Progenitor cell of endocrine pancreas (in vitro differentiated cells): ENCODE measurements around the gene DAB1. TPM values are rescaled to one million over a fixed set of nuclear protein-coding genes. Genes with fewer than 3 reads are reported as not detected.

Source experiments
- DNase-seq: peaks from one replicate; pipeline ENCODE4 v3.0.0; 2021; ENCODE audit warnings: low spot score; ENCODE audit not compliant: unreplicated experiment
- H3K27ac Mint-ChIP-seq: 2 replicates; pipeline ENCODE4 v1.8.0; 2021; ENCODE audit warnings: mild to moderate bottlenecking, moderate library complexity, mixed read lengths
- H3K27me3 Mint-ChIP-seq: 2 replicates; pipeline ENCODE4 v1.8.0; 2021; ENCODE audit warnings: mixed read lengths
- H3K36me3 Mint-ChIP-seq: 2 replicates; pipeline ENCODE4 v1.8.0; 2022; ENCODE audit warnings: mixed read lengths; ENCODE audit not compliant: insufficient read depth
- H3K4me1 Mint-ChIP-seq: 2 replicates; pipeline ENCODE4 v1.8.0; 2021; ENCODE audit warnings: low read depth, mixed read lengths
- H3K4me3 Mint-ChIP-seq: 2 replicates; pipeline ENCODE4 v1.8.0; 2021; ENCODE audit warnings: low read depth, mild to moderate bottlenecking, moderate library complexity, mixed read lengths
- H3K9me3 Mint-ChIP-seq: 2 replicates; pipeline ENCODE4 v1.8.0; 2021; ENCODE audit warnings: low read depth, mixed read lengths
- CTCF ChIP-seq: fragments of 200-600 bp; sonication (generic); IDR thresholded peaks from one replicate; pipeline ENCODE4 v1.5.0; 2021; ENCODE audit warnings: antibody characterized with exemption, mild to moderate bottlenecking; ENCODE audit not compliant: unreplicated experiment
- total RNA-seq: library from RNA; stranded (reverse); gene quantifications from 2 replicates; pipeline ENCODE4 v1.2.1, GENCODE V29; 2021

DAB1 gene
- total RNA-seq, 1 donor from 2014 or later: 4.8 TPM

GRCh38 chr1:57082711-57083439 lies 341.0 kb downstream of the DAB1 start:
- no peak overlapping the region for H3K4me3 Mint-ChIP-seq
- no peaks in the 10 kb centered on the region for H3K36me3 Mint-ChIP-seq
- peaks cover 5% of the 10 kb centered on the region for H3K4me1 Mint-ChIP-seq
- H3K27ac Mint-ChIP-seq: no peak overlapping the region
- TF ChIP-seq CTCF: no peak
- no peaks in the 10 kb centered on the region for H3K9me3 Mint-ChIP-seq
- DNase-seq: no peak
- H3K27me3 Mint-ChIP-seq: peaks cover 14% of the 10 kb centered on the region

- Mint-ChIP-seq H3K36me3 (no peaks in the 10 kb centered on the region), H3K27me3 (peaks cover 30% of the 10 kb centered on the region), H3K4me1 (peaks cover 5% of the 10 kb centered on the region), H3K4me3 (no peak overlapping the region), H3K27ac (no peak overlapping the region), H3K9me3 (no peaks in the 10 kb centered on the region)
- no peak for DNase-seq
- TF ChIP-seq CTCF: peak; percentile 41
Measured at GRCh38 chr1:57079454-57080157, 344.3 kb downstream of the DAB1 start.

- Mint-ChIP-seq H3K4me3 (no peak overlapping the region), H3K36me3 (no peaks in the 10 kb centered on the region), H3K27ac (no peak overlapping the region), H3K27me3 (peaks cover 43% of the 10 kb centered on the region), H3K4me1 (peaks cover 10% of the 10 kb centered on the region), H3K9me3 (no peaks in the 10 kb centered on the region)
- TF ChIP-seq CTCF: peak; percentile 31
- no peak for DNase-seq
Measured at GRCh38 chr1:57072401-57073110, 351.3 kb downstream of the DAB1 start.

- no peaks in the 10 kb centered on the region for H3K36me3 Mint-ChIP-seq
- H3K4me1 Mint-ChIP-seq: peaks cover 22% of the 10 kb centered on the region
- H3K4me3 Mint-ChIP-seq: no peak overlapping the region
- H3K27me3 Mint-ChIP-seq: peaks cover 40% of the 10 kb centered on the region
- DNase-seq: no peak
- peak overlapping the region; percentile 41 for H3K27ac Mint-ChIP-seq
- TF ChIP-seq CTCF: no peak
- no peaks in the 10 kb centered on the region for H3K9me3 Mint-ChIP-seq
Measured at GRCh38 chr1:57067863-57068262, 356.0 kb downstream of the DAB1 start.

GRCh38 chr1:57066980-57067610 lies 356.8 kb downstream of the DAB1 start:
- H3K4me3 Mint-ChIP-seq: no peak overlapping the region
- no peaks in the 10 kb centered on the region for H3K36me3 Mint-ChIP-seq
- TF ChIP-seq CTCF: no peak
- H3K9me3 Mint-ChIP-seq: no peaks in the 10 kb centered on the region
- H3K27me3 Mint-ChIP-seq: peaks cover 47% of the 10 kb centered on the region
- H3K27ac Mint-ChIP-seq: peak overlapping the region; percentile 41
- H3K4me1 Mint-ChIP-seq: peaks cover 22% of the 10 kb centered on the region
- DNase-seq: no peak
